Astrocyte of the spinal cord (primary cell): ENCODE measurements around the gene MED26.

Source experiments
- DNase-seq: peaks from one replicate; pipeline ENCODE4 v3.0.0; 2011; ENCODE audit warnings: low read depth, low spot score
- H3K4me3 ChIP-seq: 2 replicates; pipeline ENCODE4 v1.5.1; 2011; ENCODE audit warnings: low read depth, mild to moderate bottlenecking, low read length, moderate library complexity
- in situ Hi-C: cut with HindIII; loops from 2 replicates; pipeline ENCODE4 v1.10.0; 2017; ENCODE audit warnings: low sequenced_read_pairs
- TF ChIP-seq, protein P1 (sequence below): IDR thresholded peaks from 2 replicates; pipeline ENCODE4 v1.5.1; 2012; ENCODE audit warnings: low read depth, mild to moderate bottlenecking, low read length, inconsistent platforms

The MED26 gene

DNA sequence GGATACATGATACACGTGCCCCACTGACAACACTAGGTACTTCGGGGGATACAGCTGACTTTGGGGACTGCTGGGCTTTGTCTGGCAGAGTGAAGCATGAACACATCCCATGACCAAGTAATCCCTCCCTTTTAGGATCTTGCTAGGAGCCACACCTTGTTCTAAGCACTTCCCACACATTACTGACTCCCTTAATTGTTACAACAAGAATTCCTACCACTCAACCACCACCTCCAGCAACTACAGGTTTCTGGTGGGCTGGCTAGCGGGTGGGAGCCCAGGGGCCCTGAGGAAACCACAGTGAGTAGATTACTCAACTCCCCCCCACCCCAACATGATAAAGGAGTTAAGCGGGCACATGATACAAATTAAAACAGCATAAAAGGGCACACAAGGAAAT lies 48.6 kb downstream of the MED26 start:
- in situ Hi-C loops = no loop called here
- H3K4me3 ChIP-seq = no peak overlapping the region
- DNase-seq = no peak
- TF ChIP-seq, protein P1, sequence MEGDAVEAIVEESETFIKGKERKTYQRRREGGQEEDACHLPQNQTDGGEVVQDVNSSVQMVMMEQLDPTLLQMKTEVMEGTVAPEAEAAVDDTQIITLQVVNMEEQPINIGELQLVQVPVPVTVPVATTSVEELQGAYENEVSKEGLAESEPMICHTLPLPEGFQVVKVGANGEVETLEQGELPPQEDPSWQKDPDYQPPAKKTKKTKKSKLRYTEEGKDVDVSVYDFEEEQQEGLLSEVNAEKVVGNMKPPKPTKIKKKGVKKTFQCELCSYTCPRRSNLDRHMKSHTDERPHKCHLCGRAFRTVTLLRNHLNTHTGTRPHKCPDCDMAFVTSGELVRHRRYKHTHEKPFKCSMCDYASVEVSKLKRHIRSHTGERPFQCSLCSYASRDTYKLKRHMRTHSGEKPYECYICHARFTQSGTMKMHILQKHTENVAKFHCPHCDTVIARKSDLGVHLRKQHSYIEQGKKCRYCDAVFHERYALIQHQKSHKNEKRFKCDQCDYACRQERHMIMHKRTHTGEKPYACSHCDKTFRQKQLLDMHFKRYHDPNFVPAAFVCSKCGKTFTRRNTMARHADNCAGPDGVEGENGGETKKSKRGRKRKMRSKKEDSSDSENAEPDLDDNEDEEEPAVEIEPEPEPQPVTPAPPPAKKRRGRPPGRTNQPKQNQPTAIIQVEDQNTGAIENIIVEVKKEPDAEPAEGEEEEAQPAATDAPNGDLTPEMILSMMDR = no peak

DNA sequence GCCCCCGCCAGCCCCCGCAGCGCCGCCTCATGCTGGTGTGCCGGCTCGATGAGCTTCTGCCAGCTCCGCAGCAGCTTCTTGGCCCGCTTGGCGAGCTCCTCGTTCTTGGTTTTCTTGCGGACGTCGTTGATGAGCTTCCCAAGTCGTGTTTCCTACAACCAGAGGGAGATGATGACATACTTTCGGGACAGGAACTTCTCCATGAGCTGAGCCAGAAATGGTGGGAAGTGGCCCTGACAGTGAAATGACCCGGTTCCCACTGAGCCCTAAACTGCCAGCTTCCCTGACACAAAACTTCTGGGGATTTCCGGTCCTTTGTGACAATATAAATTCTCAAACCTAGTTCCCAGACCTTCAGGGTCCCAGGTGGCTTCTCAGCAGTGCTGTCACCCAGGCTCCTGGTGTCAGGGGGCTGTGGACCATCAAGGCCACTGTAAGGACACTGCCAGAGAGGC lies 50.4 kb downstream of the MED26 start:
- DNase-seq = no peak
- in situ Hi-C loops = no loop called here
- TF ChIP-seq, protein P1 = no peak
- H3K4me3 ChIP-seq = no peak overlapping the region

DNA sequence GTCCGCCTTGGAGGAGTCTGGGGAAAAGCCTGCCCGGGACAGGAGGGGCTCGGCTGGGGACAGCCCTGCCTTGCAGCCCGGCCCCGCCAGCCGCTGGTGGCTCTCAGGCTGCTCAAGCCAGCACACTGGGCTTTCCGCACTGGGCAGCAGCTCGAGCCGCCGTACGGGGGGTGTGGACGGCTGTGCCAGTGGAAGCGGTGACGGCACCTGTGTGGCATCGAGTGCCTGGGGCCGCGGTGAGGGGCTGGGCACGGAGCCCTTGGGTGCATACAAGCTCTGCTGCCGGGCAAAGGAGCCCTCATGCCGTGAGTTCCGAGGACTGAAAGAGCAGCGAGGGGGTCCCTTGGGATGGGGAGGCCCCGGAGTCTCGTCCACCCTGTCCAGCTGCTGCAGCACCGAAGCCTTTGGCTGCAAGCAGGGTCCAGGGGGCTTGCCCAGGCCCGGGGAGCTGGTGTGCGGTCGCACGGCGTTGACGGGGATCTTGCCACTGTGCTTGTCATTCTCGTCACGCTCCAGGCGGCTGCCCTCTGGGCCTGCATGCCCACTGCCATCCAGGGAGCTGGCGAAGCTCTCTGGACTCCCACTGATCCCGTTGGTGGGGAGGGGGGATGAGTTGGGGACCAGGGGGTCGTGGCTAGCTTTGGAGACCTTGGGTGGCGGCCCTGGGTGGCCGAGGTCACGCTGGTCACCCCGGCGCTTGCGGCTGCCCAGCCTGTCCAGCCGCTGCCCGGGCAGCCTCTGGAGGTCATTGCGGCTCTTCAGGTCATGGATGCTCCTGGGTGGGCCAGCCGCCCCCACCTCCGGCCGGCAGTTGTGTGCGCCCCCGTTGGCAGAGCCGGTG lies 51.1 kb downstream of the MED26 start:
- DNase-seq = no peak
- TF ChIP-seq, protein P1 = no peak
- in situ Hi-C loops = no loop called here
- H3K4me3 ChIP-seq = no peak overlapping the region

DNA sequence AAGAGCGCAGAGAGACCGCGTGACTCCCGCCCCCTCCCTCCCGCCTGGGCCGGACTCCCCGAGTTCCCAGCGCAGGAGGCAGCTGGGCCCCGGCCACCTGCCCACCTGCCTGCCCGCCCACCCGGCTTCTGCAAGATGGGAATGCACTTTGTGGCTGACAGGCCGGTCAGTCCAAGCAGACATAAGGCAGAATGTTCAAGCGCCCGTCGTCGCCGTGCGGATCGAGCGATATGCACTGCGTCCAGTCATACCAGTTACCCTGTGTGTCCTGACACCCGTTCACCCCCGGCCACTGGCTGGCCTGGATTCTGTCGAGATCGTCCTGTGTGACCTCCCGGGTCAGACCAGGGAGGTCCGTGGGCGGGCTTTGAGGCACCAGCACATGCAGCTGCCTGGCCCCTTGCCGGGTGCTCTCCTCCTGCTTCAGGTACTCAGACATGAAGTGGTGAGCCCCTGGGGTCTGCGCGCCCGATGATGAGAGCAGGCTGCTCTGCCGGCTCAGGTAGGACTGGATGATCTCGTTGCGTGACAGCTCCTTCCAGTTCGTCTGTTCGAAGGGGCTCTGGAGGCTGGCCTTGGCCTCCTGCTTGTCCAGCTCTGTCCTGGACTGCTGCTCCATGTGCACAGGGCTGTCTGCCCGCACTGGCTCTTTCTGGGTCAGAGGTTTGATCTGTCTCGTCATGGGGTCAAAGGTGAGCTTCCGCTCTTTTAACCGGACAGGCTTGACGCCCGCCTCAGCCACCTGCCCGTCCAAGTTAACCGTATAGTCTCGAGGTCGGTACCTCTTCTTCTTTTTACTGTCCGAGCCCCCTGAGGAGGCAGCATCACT lies 51.9 kb downstream of the MED26 start:
- DNase-seq = no peak
- TF ChIP-seq, protein P1 = no peak
- in situ Hi-C loops = no loop called here
- H3K4me3 ChIP-seq = no peak overlapping the region

DNA sequence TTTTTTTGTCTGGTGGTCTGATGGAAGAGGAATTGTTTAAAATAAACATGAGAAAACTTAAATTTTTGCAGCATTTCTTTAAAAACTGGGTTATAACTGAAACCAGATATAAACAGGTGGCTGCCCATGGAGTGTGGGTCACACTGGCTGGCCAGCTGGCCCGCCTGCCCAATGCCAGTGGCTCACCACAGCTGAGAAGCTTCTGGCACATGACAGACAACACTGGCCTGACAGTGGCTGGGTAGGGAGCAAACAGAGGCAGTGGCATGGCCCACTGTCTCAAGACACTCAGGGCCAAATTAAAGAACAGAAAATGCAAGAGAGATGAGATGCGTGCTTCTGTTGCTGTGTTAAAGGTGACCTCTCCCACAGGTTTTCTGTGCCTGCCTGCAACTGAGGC lies 52.7 kb downstream of the MED26 start:
- in situ Hi-C loops = no loop called here
- no peak overlapping the region for H3K4me3 ChIP-seq
- DNase-seq = no peak
- TF ChIP-seq, protein P1 = no peak

DNA sequence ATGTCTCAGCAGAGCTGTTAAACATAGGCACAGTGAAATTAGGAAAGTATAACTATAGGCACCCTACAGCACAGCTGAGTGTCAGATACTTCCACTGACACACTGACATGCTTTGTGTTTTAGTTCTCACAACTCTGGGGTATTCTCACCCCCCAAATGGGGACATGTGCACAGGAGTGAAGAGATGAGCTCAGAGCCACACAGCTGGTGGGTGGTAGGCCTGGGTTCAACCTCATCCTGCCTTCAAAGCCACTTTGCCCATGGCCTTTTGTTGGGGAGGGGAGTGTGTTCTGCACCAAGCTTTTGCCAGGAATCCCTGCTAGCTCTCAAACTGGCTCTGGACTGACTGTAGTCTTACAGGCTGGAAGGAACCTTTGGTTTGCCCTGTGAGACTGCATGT lies 54.1 kb downstream of the MED26 start:
- no peak overlapping the region for H3K4me3 ChIP-seq
- DNase-seq = no peak
- in situ Hi-C loops = no loop called here
- TF ChIP-seq, protein P1 = no peak
